Neural cell (in vitro differentiated cells): ENCODE results near the gene CACNA1B. TPM values are rescaled to one million over a fixed set of nuclear protein-coding genes. Genes with fewer than 3 reads are reported as not detected.

ENCODE experiments used
- H2AFZ ChIP-seq: fragments of 200-600, 300-800 bp; sonication (generic), shearing (Covaris generic); 2 replicates; pipeline ENCODE4 v1.6.0; 2014; ENCODE audit warnings: low read depth, mild to moderate bottlenecking, antibody characterized with exemption, low read length, moderate library complexity
- H3F3A ChIP-seq: fragments of 200-600 bp; shearing (Covaris generic); 2 replicates; pipeline ENCODE4 v1.6.1; 2016; ENCODE audit warnings: mild to moderate bottlenecking, moderate library complexity, mixed read lengths, antibody characterized with exemption, low read length; ENCODE audit not compliant: insufficient read depth, poor library complexity, severe bottlenecking
- H3K27ac ChIP-seq: fragments of 200-600, 300-800 bp; sonication (generic), shearing (Covaris generic); 2 replicates; pipeline ENCODE4 v1.5.1; 2014; ENCODE audit warnings: mild to moderate bottlenecking, low read length, moderate library complexity
- H3K27me3 ChIP-seq: fragments of 300-800, 200-600 bp; sonication (generic), shearing (Covaris generic); 2 replicates; pipeline ENCODE4 v1.6.0; 2014; ENCODE audit warnings: mild to moderate bottlenecking, low read depth, low read length, moderate library complexity; ENCODE audit not compliant: insufficient read depth
- H3K36me3 ChIP-seq: fragments of 300-800, 200-600 bp; sonication (generic), shearing (Covaris generic); 2 replicates; pipeline ENCODE4 v1.5.1; 2014; ENCODE audit warnings: mild to moderate bottlenecking, antibody characterized with exemption, low read length, moderate library complexity; ENCODE audit not compliant: insufficient read depth
- H3K4me2 ChIP-seq: fragments of 300-800, 200-600 bp; sonication (generic), shearing (Covaris generic); 2 replicates; pipeline ENCODE4 v1.6.0; 2014; ENCODE audit warnings: mild to moderate bottlenecking, low read length
- H3K4me3 ChIP-seq: fragments of 300-800, 200-600 bp; sonication (generic), shearing (Covaris generic); 2 replicates; pipeline ENCODE4 v1.5.1; 2014; ENCODE audit warnings: mild to moderate bottlenecking, low read length, moderate library complexity
- H3K79me2 ChIP-seq: fragments of 200-600 bp; shearing (Covaris generic); replicated peaks from 2 replicates; pipeline ENCODE4 v1.6.0; 2014; ENCODE audit warnings: mild to moderate bottlenecking, low read length, moderate library complexity; ENCODE audit not compliant: insufficient read depth
- H3K9ac ChIP-seq: fragments of 300-800, 200-600 bp; sonication (generic), shearing (Covaris generic); 2 replicates; pipeline ENCODE4 v1.6.1; 2016; ENCODE audit warnings: mild to moderate bottlenecking, low read length, mixed read lengths
- H3K9me2 ChIP-seq: fragments of 200-600 bp; shearing (Covaris generic); 2 replicates; pipeline ENCODE4 v1.6.1; 2016; ENCODE audit warnings: mild to moderate bottlenecking, low read length, mixed read lengths; ENCODE audit not compliant: insufficient read depth
- H3K9me3 ChIP-seq: fragments of 200-600, 300-800 bp; sonication (generic), shearing (Covaris generic); 2 replicates; pipeline ENCODE4 v1.6.1; 2016; ENCODE audit warnings: mild to moderate bottlenecking, mixed run types, low read length, moderate library complexity, mixed read lengths
- H4K20me1 ChIP-seq: fragments of 200-600 bp; shearing (Covaris generic); 2 replicates; pipeline ENCODE4 v1.6.1; 2016; ENCODE audit warnings: mild to moderate bottlenecking, mixed run types; ENCODE audit not compliant: insufficient read depth
- CTCF ChIP-seq: fragments of 450-650 bp; IDR thresholded peaks from 2 replicates; pipeline ENCODE4 v1.5.1; 2014; ENCODE audit warnings: antibody characterized with exemption, mild to moderate bottlenecking, moderate library complexity; ENCODE audit not compliant: poor library complexity, severe bottlenecking
- EP300 ChIP-seq: fragments of 450-650 bp; conservative IDR thresholded peaks from 2 replicates; pipeline ENCODE4 v1.6.1; 2014; ENCODE audit warnings: antibody characterized with exemption, mild to moderate bottlenecking, moderate library complexity; ENCODE audit not compliant: poor library complexity, severe bottlenecking
- EZH2 ChIP-seq: fragments of 200-600, 300-800 bp; shearing (Covaris generic), sonication (generic); IDR thresholded peaks from 2 replicates; pipeline ENCODE4 v1.6.1; 2014; ENCODE audit warnings: antibody characterized with exemption, low read length, borderline replicate concordance, mild to moderate bottlenecking; ENCODE audit not compliant: insufficient read depth, poor library complexity, severe bottlenecking
- MXI1 ChIP-seq: fragments of 450-650 bp; conservative IDR thresholded peaks from 2 replicates; pipeline ENCODE4 v1.6.1; 2014; ENCODE audit warnings: antibody characterized with exemption, mild to moderate bottlenecking; ENCODE audit not compliant: poor library complexity, severe bottlenecking
- POLR2AphosphoS5 ChIP-seq: IDR thresholded peaks from 2 replicates; pipeline ENCODE4 v1.6.1; 2012
- RAD21 ChIP-seq: fragments of 450-650 bp; conservative IDR thresholded peaks from 2 replicates; pipeline ENCODE4 v1.6.1; 2014; ENCODE audit warnings: antibody characterized with exemption, mild to moderate bottlenecking, moderate library complexity
- SMC3 ChIP-seq: fragments of 450-650 bp; conservative IDR thresholded peaks from 2 replicates; pipeline ENCODE4 v1.6.1; 2014; ENCODE audit warnings: antibody characterized with exemption, mild to moderate bottlenecking, moderate library complexity; ENCODE audit not compliant: poor library complexity
- TAF1 ChIP-seq: IDR thresholded peaks from 2 replicates; pipeline ENCODE4 v1.6.1; 2012; ENCODE audit warnings: low read depth
- polyA plus RNA-seq: library from polyadenylated mRNA; depleted of rRNA; stranded (reverse); fragments of >200 nt; gene quantifications from 2 replicates; pipeline ENCODE4 v1.2.3, GENCODE V29; 2014
- TF ChIP-seq, protein P1 (sequence below): IDR thresholded peaks from 2 replicates; pipeline ENCODE4 v1.6.1; 2012; ENCODE audit warnings: borderline replicate concordance

CACNA1B gene
- polyA plus RNA-seq, 1 donor from 2014 or later, result 5.8 TPM

DNA sequence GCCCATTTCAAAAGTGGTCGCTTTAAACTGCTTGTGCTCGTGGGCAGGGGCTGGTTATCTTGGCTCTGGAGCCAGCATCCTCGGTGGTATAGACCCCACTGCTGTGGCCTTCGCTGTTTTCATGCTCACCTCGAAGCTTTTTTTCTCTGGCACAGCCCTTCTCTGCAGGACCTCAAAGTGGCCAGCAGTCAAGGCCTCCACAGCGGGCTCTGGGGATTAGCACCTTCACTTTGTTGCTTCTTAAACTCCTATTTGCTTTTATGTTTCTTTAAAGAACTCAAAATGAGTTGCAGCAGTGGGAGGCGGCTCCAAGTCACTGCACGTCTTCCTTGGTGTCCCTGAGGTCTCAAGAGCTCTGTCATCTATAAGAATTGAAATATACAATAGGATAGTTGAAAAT is 165.1 kb downstream of the CACNA1B start:
- Histone ChIP-seq H3K36me3 (no peaks in the 10 kb centered on the region), H3K4me3 (no peak overlapping the region), H3K27ac (no peak overlapping the region), H2AFZ (no peak overlapping the region), H3K27me3 (no peaks in the 10 kb centered on the region), H3K9ac (no peak overlapping the region), H3K9me2 (no peaks in the 10 kb centered on the region), H3F3A (no peaks in the 10 kb centered on the region), H3K9me3 (no peaks in the 10 kb centered on the region), H4K20me1 (no peaks in the 10 kb centered on the region), H3K79me2 (no peaks in the 10 kb centered on the region), H3K4me2 (no peak overlapping the region)
- no peak for TF ChIP-seq RAD21
- TF ChIP-seq, protein P1, sequence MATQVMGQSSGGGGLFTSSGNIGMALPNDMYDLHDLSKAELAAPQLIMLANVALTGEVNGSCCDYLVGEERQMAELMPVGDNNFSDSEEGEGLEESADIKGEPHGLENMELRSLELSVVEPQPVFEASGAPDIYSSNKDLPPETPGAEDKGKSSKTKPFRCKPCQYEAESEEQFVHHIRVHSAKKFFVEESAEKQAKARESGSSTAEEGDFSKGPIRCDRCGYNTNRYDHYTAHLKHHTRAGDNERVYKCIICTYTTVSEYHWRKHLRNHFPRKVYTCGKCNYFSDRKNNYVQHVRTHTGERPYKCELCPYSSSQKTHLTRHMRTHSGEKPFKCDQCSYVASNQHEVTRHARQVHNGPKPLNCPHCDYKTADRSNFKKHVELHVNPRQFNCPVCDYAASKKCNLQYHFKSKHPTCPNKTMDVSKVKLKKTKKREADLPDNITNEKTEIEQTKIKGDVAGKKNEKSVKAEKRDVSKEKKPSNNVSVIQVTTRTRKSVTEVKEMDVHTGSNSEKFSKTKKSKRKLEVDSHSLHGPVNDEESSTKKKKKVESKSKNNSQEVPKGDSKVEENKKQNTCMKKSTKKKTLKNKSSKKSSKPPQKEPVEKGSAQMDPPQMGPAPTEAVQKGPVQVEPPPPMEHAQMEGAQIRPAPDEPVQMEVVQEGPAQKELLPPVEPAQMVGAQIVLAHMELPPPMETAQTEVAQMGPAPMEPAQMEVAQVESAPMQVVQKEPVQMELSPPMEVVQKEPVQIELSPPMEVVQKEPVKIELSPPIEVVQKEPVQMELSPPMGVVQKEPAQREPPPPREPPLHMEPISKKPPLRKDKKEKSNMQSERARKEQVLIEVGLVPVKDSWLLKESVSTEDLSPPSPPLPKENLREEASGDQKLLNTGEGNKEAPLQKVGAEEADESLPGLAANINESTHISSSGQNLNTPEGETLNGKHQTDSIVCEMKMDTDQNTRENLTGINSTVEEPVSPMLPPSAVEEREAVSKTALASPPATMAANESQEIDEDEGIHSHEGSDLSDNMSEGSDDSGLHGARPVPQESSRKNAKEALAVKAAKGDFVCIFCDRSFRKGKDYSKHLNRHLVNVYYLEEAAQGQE, result no peak

- Histone ChIP-seq H3K36me3 (no peaks in the 10 kb centered on the region), H3K9ac (no peak overlapping the region), H3K4me3 (no peak overlapping the region), H3K9me3 (no peaks in the 10 kb centered on the region), H3K27me3 (no peaks in the 10 kb centered on the region), H3K27ac (no peak overlapping the region), H3K79me2 (no peaks in the 10 kb centered on the region), H3K9me2 (no peaks in the 10 kb centered on the region), H3F3A (no peaks in the 10 kb centered on the region), H3K4me2 (no peak overlapping the region), H2AFZ (no peak overlapping the region), H4K20me1 (no peaks in the 10 kb centered on the region)
- TF ChIP-seq, protein P1, result no peak
- no peak for TF ChIP-seq POLR2AphosphoS5
- no peak for TF ChIP-seq RAD21
- no peak for TF ChIP-seq EZH2
- TF ChIP-seq TAF1, result no peak
- TF ChIP-seq EP300, result no peak
- no peak for TF ChIP-seq CTCF
- TF ChIP-seq MXI1, result no peak
- no peak for TF ChIP-seq SMC3
Measured at GRCh38 chr9:138043061-138043410, 165.5 kb downstream of the CACNA1B start.
